22Rv1 (cell line): ENCODE data around the gene FANCC.
A peak's percentile ranks its signal among the peaks of the same experiment; 100 is the strongest.

Experiments
- ZFX ChIP-seq: fragments of 450-650 bp; IDR thresholded peaks from 2 replicates; pipeline ENCODE4 v1.6.1; 2017; ENCODE audit warnings: antibody characterized with exemption, borderline replicate concordance
- TF ChIP-seq, protein P1 (sequence below): fragments of 450-650 bp; IDR thresholded peaks from 2 replicates; pipeline ENCODE4 v1.5.1; 2017; ENCODE audit warnings: mild to moderate bottlenecking

DNA sequence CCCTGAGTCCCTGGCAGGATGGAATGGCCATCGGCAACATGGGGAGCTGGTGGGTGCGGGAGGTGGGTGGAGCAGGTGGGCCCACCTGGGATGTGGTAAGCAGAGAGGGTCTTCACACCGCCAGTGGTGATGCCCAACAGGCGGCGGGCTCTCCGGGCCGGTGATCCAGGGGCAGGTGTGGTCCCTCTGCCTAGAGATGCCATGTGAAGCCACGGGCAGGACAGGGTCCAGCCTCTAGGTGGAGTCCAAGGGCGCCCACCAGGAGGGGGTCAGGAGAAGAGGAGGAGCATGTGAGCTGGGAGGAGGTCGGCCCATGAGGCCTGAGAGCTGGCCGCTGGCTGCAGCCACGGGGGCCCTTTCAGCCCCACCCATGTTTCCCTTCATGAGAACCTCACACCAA, 221.1 kb downstream of the FANCC start:
- TF ChIP-seq, protein P1, sequence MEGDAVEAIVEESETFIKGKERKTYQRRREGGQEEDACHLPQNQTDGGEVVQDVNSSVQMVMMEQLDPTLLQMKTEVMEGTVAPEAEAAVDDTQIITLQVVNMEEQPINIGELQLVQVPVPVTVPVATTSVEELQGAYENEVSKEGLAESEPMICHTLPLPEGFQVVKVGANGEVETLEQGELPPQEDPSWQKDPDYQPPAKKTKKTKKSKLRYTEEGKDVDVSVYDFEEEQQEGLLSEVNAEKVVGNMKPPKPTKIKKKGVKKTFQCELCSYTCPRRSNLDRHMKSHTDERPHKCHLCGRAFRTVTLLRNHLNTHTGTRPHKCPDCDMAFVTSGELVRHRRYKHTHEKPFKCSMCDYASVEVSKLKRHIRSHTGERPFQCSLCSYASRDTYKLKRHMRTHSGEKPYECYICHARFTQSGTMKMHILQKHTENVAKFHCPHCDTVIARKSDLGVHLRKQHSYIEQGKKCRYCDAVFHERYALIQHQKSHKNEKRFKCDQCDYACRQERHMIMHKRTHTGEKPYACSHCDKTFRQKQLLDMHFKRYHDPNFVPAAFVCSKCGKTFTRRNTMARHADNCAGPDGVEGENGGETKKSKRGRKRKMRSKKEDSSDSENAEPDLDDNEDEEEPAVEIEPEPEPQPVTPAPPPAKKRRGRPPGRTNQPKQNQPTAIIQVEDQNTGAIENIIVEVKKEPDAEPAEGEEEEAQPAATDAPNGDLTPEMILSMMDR = peak; percentile 32
- no peak for TF ChIP-seq ZFX
